Loucy (cell line): ENCODE results near the gene RPS24.
"Not testable (repeated sequence)": the region's sequence is repeated elsewhere in the genome, so short reads cannot be mapped to it uniquely, and the experiment has no call there.

Source experiments
- H2AFZ ChIP-seq: fragments of 200-600 bp; sonication (generic); 2 replicates; pipeline ENCODE4 v1.6.0; 2016; ENCODE audit warnings: antibody characterized with exemption, mild to moderate bottlenecking, low read length, moderate library complexity
- H3F3A ChIP-seq: fragments of 200-600 bp; 2 replicates; pipeline ENCODE4 v1.6.0; 2016; ENCODE audit warnings: antibody characterized with exemption, low read depth, mild to moderate bottlenecking
- H3K27me3 ChIP-seq: fragments of 200-600 bp; sonication (generic); 2 replicates; pipeline ENCODE4 v1.6.1; 2014; ENCODE audit warnings: low read length, mild to moderate bottlenecking; ENCODE audit not compliant: insufficient read depth, poor library complexity, severe bottlenecking
- H3K36me3 ChIP-seq: fragments of 200-600 bp; sonication (generic); 2 replicates; pipeline ENCODE4 v1.6.1; 2016; ENCODE audit warnings: low read length; ENCODE audit not compliant: insufficient read depth
- H3K4me1 ChIP-seq: fragments of 200-600 bp; sonication (generic); 2 replicates; pipeline ENCODE4 v1.5.1; 2014; ENCODE audit warnings: low read length, mild to moderate bottlenecking; ENCODE audit not compliant: insufficient read depth, poor library complexity, severe bottlenecking
- H3K4me2 ChIP-seq: fragments of 200-600 bp; sonication (generic); 2 replicates; pipeline ENCODE4 v1.6.0; 2014; ENCODE audit warnings: antibody characterized with exemption, low read length, low read depth, mild to moderate bottlenecking; ENCODE audit not compliant: poor library complexity, severe bottlenecking
- H3K4me3 ChIP-seq: fragments of 200-600 bp; sonication (generic); 2 replicates; pipeline ENCODE4 v1.5.1; 2014; ENCODE audit warnings: low read length, mild to moderate bottlenecking, mixed read lengths; ENCODE audit not compliant: poor library complexity, severe bottlenecking
- H3K79me2 ChIP-seq: fragments of 200-600 bp; sonication (generic); 2 replicates; pipeline ENCODE4 v1.6.1; 2014; ENCODE audit warnings: low read length; ENCODE audit not compliant: insufficient read depth
- H3K9ac ChIP-seq: fragments of 200-600 bp; sonication (generic); 2 replicates; pipeline ENCODE4 v1.6.0; 2014; ENCODE audit warnings: mild to moderate bottlenecking, low read depth, low read length, moderate library complexity; ENCODE audit not compliant: poor library complexity, severe bottlenecking
- H3K9me2 ChIP-seq: fragments of 200-600 bp; sonication (generic); replicated peaks from 2 replicates; pipeline ENCODE4 v1.6.1; 2016; ENCODE audit warnings: low read depth, low read length, mixed read lengths
- H3K9me3 ChIP-seq: fragments of 200-600 bp; sonication (generic); 2 replicates; pipeline ENCODE4 v1.6.1; 2014; ENCODE audit warnings: mild to moderate bottlenecking, antibody characterized with exemption, low read length, low read depth; ENCODE audit not compliant: insufficient read depth
- H4K20me1 ChIP-seq: fragments of 200-600 bp; sonication (generic); 2 replicates; pipeline ENCODE4 v1.6.0; 2014; ENCODE audit warnings: antibody characterized with exemption, low read length, mild to moderate bottlenecking; ENCODE audit not compliant: insufficient read depth, poor library complexity, severe bottlenecking
- CTCF ChIP-seq: fragments of 200-600 bp; sonication (generic); conservative IDR thresholded peaks from 2 replicates; pipeline ENCODE4 v1.5.1; 2014; ENCODE audit warnings: mild to moderate bottlenecking, antibody characterized with exemption, low read length
- EZH2phosphoT487 ChIP-seq: fragments of 200-600 bp; IDR thresholded peaks from 2 replicates; pipeline ENCODE4 v1.6.1; 2018; ENCODE audit warnings: antibody characterized with exemption, mild to moderate bottlenecking, moderate library complexity, borderline replicate concordance

RPS24 gene

GRCh38 chr10:77989081-77989724 is 44.5 kb upstream of the RPS24 start:
- Histone ChIP-seq H3K9me2 (no peaks in the 10 kb centered on the region), H3F3A (no peaks in the 10 kb centered on the region), H3K4me1 (no peaks in the 10 kb centered on the region), H4K20me1 (no peaks in the 10 kb centered on the region), H3K9me3 (no peaks in the 10 kb centered on the region), H3K4me2 (no peak overlapping the region), H3K36me3 (peaks cover 95% of the 10 kb centered on the region; the same call in 1 of the 2 replicates), H3K4me3 (no peak overlapping the region), H3K9ac (no peak overlapping the region), H2AFZ (no peak overlapping the region), H3K27me3 (no peaks in the 10 kb centered on the region), H3K79me2 (no peaks in the 10 kb centered on the region)
- TF ChIP-seq EZH2phosphoT487 (no peak), CTCF (no peak)

GRCh38 chr10:77993620-77994019 is 40.0 kb upstream of the RPS24 start:
- Histone ChIP-seq H3K36me3 (peaks cover 56% of the 10 kb centered on the region; the same call in 1 of the 2 replicates), H2AFZ (no peak overlapping the region)
- TF ChIP-seq EZH2phosphoT487 (no peak), CTCF (no peak)

GRCh38 chr10:77998780-77999179 is 34.9 kb upstream of the RPS24 start:
- H3K9ac ChIP-seq, H2AFZ ChIP-seq, H3K79me2 ChIP-seq, H3K9me3 ChIP-seq, H4K20me1 ChIP-seq, H3K27me3 ChIP-seq, H3K4me3 ChIP-seq, H3K9me2 ChIP-seq, H3K4me2 ChIP-seq, H3K4me1 ChIP-seq, H3F3A ChIP-seq: not testable (repeated sequence)
- H3K36me3 ChIP-seq, result peaks cover 50% of the 10 kb centered on the region; the same call in 1 of the 2 replicates

More at GRCh38 chr10:77993620-77994019, 40.0 kb upstream of the RPS24 start:
- no peak overlapping the region for H3K4me3 ChIP-seq
- H3K79me2 ChIP-seq, result no peaks in the 10 kb centered on the region
- H3K9me3 ChIP-seq, result no peaks in the 10 kb centered on the region
- no peaks in the 10 kb centered on the region for H4K20me1 ChIP-seq
- H3F3A ChIP-seq, result no peaks in the 10 kb centered on the region
- H3K9ac ChIP-seq, result no peak overlapping the region
- no peaks in the 10 kb centered on the region for H3K27me3 ChIP-seq
- no peaks in the 10 kb centered on the region for H3K4me1 ChIP-seq
- H3K4me2 ChIP-seq, result no peak overlapping the region
- no peaks in the 10 kb centered on the region for H3K9me2 ChIP-seq

- H3K36me3 ChIP-seq, result peaks cover 58% of the 10 kb centered on the region; the same call in 1 of the 2 replicates
- no peaks in the 10 kb centered on the region for H3F3A ChIP-seq
- no peak overlapping the region for H2AFZ ChIP-seq
- no peaks in the 10 kb centered on the region for H3K79me2 ChIP-seq
- no peaks in the 10 kb centered on the region for H3K4me1 ChIP-seq
- no peaks in the 10 kb centered on the region for H3K9me3 ChIP-seq
- H3K4me3 ChIP-seq, result no peak overlapping the region
- TF ChIP-seq CTCF (no peak), EZH2phosphoT487 (no peak)
- H3K27me3 ChIP-seq, result no peaks in the 10 kb centered on the region
- H3K9me2 ChIP-seq, result no peaks in the 10 kb centered on the region
- no peaks in the 10 kb centered on the region for H4K20me1 ChIP-seq
- no peak overlapping the region for H3K4me2 ChIP-seq
- no peak overlapping the region for H3K9ac ChIP-seq
Observed at GRCh38 chr10:78000206-78000605, 33.5 kb upstream of the RPS24 start.
